K562 (cell line): ENCODE results near the gene SHISAL2A. TPM values are rescaled to one million over a fixed set of nuclear protein-coding genes. Genes with fewer than 3 reads are reported as not detected.
A peak's percentile ranks its signal among the peaks of the same experiment; 100 is the strongest.

Experiments
- EGR1 ChIP-seq: fragments of 450-650 bp; conservative IDR thresholded peaks from 2 replicates; pipeline ENCODE4 v1.6.1; 2017; ENCODE audit warnings: mild to moderate bottlenecking
- EP300 ChIP-seq: IDR thresholded peaks from 2 replicates; pipeline ENCODE4 v1.6.1; 2012; ENCODE audit warnings: low read length, improper control_type of control experiment
- GABPB2 ChIP-seq: fragments of 250-450 bp; sonication (Bioruptor Pico); conservative IDR thresholded peaks from 2 replicates; pipeline ENCODE4 v1.5.1; 2021; ENCODE audit warnings: mild to moderate bottlenecking
- KAT7 ChIP-seq: sonication (generic); formaldehyde crosslinking; IDR thresholded peaks from 2 replicates; pipeline ENCODE4 v1.8.0; 2022; ENCODE audit warnings: missing genetic modification reagents, mild to moderate bottlenecking, borderline replicate concordance
- KDM5B ChIP-seq: fragments of 200-600 bp; sonication (generic); IDR thresholded peaks from 2 replicates; pipeline ENCODE4 v1.6.1; 2012; ENCODE audit warnings: low read depth, mild to moderate bottlenecking, moderate library complexity, low read length, control low read depth, inconsistent platforms; ENCODE audit not compliant: insufficient replicate concordance
- KLF16 ChIP-seq: IDR thresholded peaks from 2 replicates; pipeline ENCODE4 v1.6.1; 2016; ENCODE audit warnings: antibody characterized with exemption
- SIN3B ChIP-seq: fragments of 450-650 bp; IDR thresholded peaks from 2 replicates; pipeline ENCODE4 v1.6.1; 2017; ENCODE audit warnings: low read depth, mild to moderate bottlenecking, moderate library complexity
- TCF3 ChIP-seq: sonication (generic); formaldehyde crosslinking; IDR thresholded peaks from 2 replicates; pipeline ENCODE4 v1.4.0; 2020; ENCODE audit warnings: mild to moderate bottlenecking, missing genetic modification reagents
- TEAD4 ChIP-seq, 2 experiments: sonication (generic) in 1 of 2; formaldehyde crosslinking in 1 of 2; IDR thresholded peaks; 2 replicates each; pipeline versions ENCODE4 v1.6.1 to v1.8.0; 2012 to 2022; ENCODE audit warnings: borderline replicate concordance in 1 of 2, inconsistent platforms in 1 of 2, low read length in 1 of 2, mild to moderate bottlenecking in 1 of 2, missing genetic modification reagents in 1 of 2
- U2AF2 ChIP-seq: fragments of 200-400 bp; formaldehyde crosslinking; optimal IDR thresholded peaks from 2 replicates; pipeline ENCODE3; 2017; ENCODE audit warnings: low read depth, mild to moderate bottlenecking, low read length
- ZBTB12 ChIP-seq: fragments of 250-450 bp; sonication (Bioruptor Pico); IDR thresholded peaks from 2 replicates; pipeline ENCODE4 v1.4.0; 2020
- ZBTB26 ChIP-seq: fragments of 450-650 bp; formaldehyde crosslinking; IDR thresholded peaks from 2 replicates; pipeline ENCODE4 v1.4.0; 2022; ENCODE audit warnings: missing genetic modification characterization
- ZBTB8A ChIP-seq: fragments of 450-650 bp; IDR thresholded peaks from 2 replicates; pipeline ENCODE4 v1.6.1; 2018; ENCODE audit warnings: mild to moderate bottlenecking, moderate library complexity; ENCODE audit not compliant: partially characterized antibody
- ZNF174 ChIP-seq: fragments of 250-450 bp; sonication (Bioruptor Pico); IDR thresholded peaks from 2 replicates; pipeline ENCODE4 v1.4.0; 2020; ENCODE audit warnings: mild to moderate bottlenecking
- ZNF398 ChIP-seq: fragments of 250-450 bp; sonication (Bioruptor Pico); IDR thresholded peaks from 2 replicates; pipeline ENCODE4 v1.8.0; 2021; ENCODE audit warnings: moderate library complexity, mild to moderate bottlenecking, inconsistent platforms
- ZNF75A ChIP-seq: fragments of 450-650 bp; formaldehyde crosslinking; IDR thresholded peaks from 2 replicates; pipeline ENCODE4 v1.4.0; 2020; ENCODE audit warnings: mild to moderate bottlenecking
- ZNF830 ChIP-seq: fragments of 250-450 bp; sonication (Bioruptor Pico); IDR thresholded peaks from 2 replicates; pipeline ENCODE4 v1.5.0; 2021; ENCODE audit warnings: mild to moderate bottlenecking
- polyA plus RNA-seq, 8 experiments: library from polyadenylated mRNA; depleted of rRNA in 4 of 8; stranded (reverse) in 5 of 8; unstranded in 3 of 8; fragments of >200 nt; fragmentation: Nextera tagmentation in 2 of 8; fragmentation: Illumina TruSeq in 1 of 8; extraction: Ambion mirVana in 2 of 8; extraction: Trizol in 1 of 8; gene quantifications; 2 replicates each; pipeline versions ENCODE4 v1.2.1 to v1.2.3, GENCODE V29; 2011 to 2014; ENCODE audit warnings: inconsistent platforms in 1 of 8, missing spikeins in 1 of 8
- total RNA-seq, 7 experiments: library from RNA; depleted of rRNA in 6 of 7; stranded (reverse); fragments of >200 nt in 6 of 7; fragmentation: Illumina TruSeq in 2 of 7; extraction: Trizol in 2 of 7; gene quantifications; 2 replicates each; pipeline versions ENCODE4 v1.2.1 to v1.2.3, GENCODE V29; 2011 to 2021; ENCODE audit warnings: low replicate concordance in 1 of 7

SHISAL2A gene
- total and polyA plus RNA-seq, 9 of the 15 experiments (the other 6 are each of a cell fraction or from before 2014, with no cell fraction given), result 0.11 TPM; not detected in 8

- TF ChIP-seq KLF16, result no peak
- no peak for TF ChIP-seq ZNF398 (CRISPR knock-in tag)
- TF ChIP-seq EGR1, result no peak
- no peak for TF ChIP-seq ZNF174 (CRISPR knock-in tag)
- TF ChIP-seq KAT7 (CRISPR knock-in tag), result peak; percentile 86; the same call in 1 of the 2 replicates
- peak; percentile 43; the same call in 1 of the 2 replicates for TF ChIP-seq TCF3 (CRISPR knock-in tag)
- TF ChIP-seq U2AF2, result no peak
- no peak for TF ChIP-seq SIN3B
- TF ChIP-seq ZNF830 (CRISPR knock-in tag), result 0 out of 2 replicates have a peak, but pooled peaks have one; percentile 24
- no peak for TF ChIP-seq KDM5B
- TF ChIP-seq GABPB2, result no peak
- peak; percentile 32; the same call in 1 of the 2 replicates for TF ChIP-seq ZBTB12 (CRISPR knock-in tag)
- peak; percentile 42; the same call in 1 of the 2 replicates for TF ChIP-seq EP300
- TF ChIP-seq ZBTB8A, result no peak
- no peak for TF ChIP-seq ZBTB26 (CRISPR knock-in tag)
- TF ChIP-seq ZNF75A (CRISPR knock-in tag), result 0 out of 2 replicates have a peak, but pooled peaks have one; percentile 19
- no peak for TF ChIP-seq TEAD4 (IDR thresholded peaks at IDR 0.05; ENCODE audit: low read length)
- TF ChIP-seq TEAD4 (CRISPR knock-in tag; IDR thresholded peaks at IDR 0.05; ENCODE audit: borderline replicate concordance), result no peak; the same call in 1 of the 2 replicates
These were observed 70.2 kb downstream of the SHISAL2A start (continued) for GRCh38 chr1:52702886-52703787.
